Astrocyte (in vitro differentiated cells and primary cell): ENCODE data around the gene SYVN1.

ENCODE experiments used
- EZH2 ChIP-seq: IDR thresholded peaks from 2 replicates; pipeline ENCODE4 v1.6.1; 2012; ENCODE audit warnings: mild to moderate bottlenecking, low read length, inconsistent platforms; ENCODE audit not compliant: insufficient read depth
- TF ChIP-seq, protein P1 (sequence below): IDR thresholded peaks from 2 replicates; pipeline ENCODE4 v1.5.1; 2011; ENCODE audit warnings: low read depth, mild to moderate bottlenecking, inconsistent platforms, low read length, moderate library complexity; ENCODE audit not compliant: insufficient read depth

DNA sequence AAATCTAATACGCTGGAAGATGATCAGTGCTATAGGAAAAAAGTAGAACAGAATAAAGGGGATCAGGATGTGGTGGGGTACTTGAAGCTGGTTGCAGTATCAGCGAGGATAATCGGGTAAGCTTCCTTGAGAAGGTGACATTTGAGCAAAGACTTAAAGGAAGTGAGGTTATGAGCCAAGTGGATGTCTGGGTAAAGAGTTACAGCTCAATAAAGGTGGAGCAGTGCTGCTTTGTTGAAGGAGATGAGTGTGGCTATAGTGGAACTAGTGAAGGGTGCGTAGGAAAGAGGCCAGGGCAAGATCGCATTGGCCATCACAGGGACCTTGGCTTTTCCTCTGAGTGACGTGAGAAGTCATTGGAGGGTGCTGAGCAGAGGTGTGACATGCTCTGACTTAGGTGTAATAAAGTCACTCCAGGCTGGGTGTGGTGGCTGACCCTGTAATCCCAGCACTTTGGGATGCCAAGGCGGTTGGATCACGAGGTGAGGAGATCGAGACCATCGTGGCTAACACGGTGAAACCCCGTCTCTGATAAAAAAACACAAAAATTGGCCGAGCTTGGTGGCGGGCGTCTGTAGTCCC is 2.3 kb upstream of the SYVN1 start:
- TF ChIP-seq, protein P1, sequence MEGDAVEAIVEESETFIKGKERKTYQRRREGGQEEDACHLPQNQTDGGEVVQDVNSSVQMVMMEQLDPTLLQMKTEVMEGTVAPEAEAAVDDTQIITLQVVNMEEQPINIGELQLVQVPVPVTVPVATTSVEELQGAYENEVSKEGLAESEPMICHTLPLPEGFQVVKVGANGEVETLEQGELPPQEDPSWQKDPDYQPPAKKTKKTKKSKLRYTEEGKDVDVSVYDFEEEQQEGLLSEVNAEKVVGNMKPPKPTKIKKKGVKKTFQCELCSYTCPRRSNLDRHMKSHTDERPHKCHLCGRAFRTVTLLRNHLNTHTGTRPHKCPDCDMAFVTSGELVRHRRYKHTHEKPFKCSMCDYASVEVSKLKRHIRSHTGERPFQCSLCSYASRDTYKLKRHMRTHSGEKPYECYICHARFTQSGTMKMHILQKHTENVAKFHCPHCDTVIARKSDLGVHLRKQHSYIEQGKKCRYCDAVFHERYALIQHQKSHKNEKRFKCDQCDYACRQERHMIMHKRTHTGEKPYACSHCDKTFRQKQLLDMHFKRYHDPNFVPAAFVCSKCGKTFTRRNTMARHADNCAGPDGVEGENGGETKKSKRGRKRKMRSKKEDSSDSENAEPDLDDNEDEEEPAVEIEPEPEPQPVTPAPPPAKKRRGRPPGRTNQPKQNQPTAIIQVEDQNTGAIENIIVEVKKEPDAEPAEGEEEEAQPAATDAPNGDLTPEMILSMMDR = no peak
- no peak for TF ChIP-seq EZH2
